Renal cortical epithelial cell (primary cell): ENCODE data around the gene GDAP2. TPM values are rescaled to one million over a fixed set of nuclear protein-coding genes. Genes with fewer than 3 reads are reported as not detected.
A peak's percentile ranks its signal among the peaks of the same experiment; 100 is the strongest.
"Not testable (repeated sequence)": the region's sequence is repeated elsewhere in the genome, so short reads cannot be mapped to it uniquely, and the experiment has no call there.

ENCODE experiments used
- DNase-seq: peaks from one replicate; pipeline ENCODE4 v3.0.0-alpha.2; 2011; ENCODE audit warnings: low read depth
- total RNA-seq: library from RNA; depleted of rRNA; stranded (reverse); fragments of >200 nt; gene quantifications from 2 replicates; pipeline ENCODE4 v1.2.3, GENCODE V29; 2014

The GDAP2 gene
- total RNA-seq, 1 donor from 2014 or later = 38.1 TPM

DNA sequence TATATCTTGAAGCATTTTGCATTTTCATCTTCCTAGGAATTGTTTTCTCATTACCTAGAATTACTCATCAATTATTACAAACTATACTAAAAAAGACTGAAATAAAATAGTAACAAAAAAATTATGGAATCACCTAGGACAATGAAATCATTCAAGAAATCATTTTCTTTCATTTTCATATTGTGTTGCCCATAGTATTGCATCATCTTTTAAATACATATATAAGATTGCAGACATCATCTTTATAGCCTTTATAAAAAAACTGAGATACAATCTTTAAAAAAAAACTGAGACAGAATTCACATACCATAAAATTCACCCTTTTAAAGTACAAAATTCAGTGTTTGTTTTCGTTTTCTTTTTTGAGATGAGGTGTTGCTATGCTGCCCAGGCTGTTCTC lies 29.6 kb downstream of the GDAP2 start:
- DNase-seq = no peak

DNA sequence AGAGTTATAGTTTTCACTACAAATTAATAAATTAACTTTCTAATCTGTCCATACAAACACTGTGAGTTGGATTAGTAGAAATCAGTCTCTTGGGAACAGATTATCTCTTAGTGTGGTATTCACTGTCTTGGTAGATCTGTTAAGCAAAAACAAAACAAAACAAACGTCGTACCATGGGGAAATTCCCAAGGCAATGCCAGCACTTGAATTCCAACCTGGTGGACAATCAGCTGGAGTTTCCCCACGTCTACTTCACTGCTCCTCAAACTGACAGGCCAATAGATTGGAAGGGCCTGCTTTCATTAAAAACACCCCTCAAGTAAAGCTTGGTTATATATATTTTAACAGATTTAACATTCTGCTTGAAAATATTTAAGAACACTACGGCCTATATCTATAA lies 31.9 kb downstream of the GDAP2 start:
- DNase-seq = peak; percentile 23

DNA sequence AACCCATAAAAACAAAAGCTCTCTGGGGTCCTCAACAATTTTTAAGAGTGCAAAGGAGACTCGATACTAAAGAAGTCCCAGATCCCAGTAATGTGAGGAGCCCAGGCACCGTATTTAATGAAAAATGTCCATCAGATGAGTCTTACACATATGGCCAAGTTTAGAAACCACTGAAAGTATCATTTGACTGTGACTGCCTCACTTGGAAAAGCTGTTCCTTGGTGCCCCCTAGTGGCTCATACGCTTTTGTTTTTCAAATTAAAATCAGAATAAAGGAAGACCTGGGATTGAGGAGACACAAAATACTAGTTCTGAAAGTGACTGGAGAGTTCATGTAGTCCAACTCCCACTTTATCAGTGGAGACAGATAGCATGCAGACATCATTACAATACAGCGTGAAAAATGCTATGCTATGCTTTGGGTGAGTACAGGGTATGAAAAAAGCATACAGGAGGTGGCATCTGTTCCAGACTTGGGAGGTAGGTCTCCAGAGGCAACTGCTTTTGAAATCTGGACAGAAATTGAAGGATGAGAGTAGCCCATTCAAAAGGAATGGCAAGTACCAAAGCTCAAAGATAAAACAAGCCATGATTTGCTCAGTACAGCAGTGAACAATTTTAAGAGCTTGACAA lies 33.8 kb downstream of the GDAP2 start:
- DNase-seq = peak; percentile 83

DNA sequence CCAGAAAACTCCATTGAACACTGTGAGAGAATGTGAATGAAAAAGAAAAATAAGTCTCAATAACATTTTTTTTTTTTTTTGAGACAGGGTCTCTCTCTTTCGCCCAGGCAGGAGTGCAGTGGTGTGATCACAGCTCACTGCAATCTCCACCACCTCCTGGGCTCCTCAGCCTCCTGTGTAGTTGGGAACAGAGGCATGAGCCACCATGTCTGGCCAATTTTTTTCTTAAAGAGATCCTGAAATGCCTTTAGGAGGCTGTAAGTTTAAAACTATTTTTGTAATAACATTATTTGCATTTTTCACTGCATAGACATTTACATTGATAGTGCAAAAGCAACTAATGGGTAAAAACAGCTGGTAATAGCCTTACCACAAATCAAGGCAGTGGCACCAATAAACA lies 35.3 kb downstream of the GDAP2 start:
- DNase-seq = no peak

DNA sequence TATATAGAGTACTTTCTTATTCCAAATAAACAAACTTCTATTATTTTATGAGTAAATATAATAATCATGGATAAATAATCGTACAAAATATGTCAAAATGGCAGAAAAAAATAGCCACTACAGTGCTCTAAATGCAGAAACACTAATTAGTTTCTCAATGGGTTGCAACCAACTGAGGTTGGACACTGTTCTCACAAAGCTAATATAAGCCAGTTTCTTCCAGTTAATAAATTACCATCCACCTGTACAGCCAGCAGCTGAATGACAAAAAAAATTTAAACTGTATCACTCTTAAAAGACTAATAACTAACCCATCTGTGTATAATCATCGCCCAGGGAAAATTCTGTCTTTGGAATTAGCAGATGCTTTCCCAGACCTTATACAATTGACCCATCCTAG lies 36.9 kb downstream of the GDAP2 start:
- DNase-seq = peak; percentile 32

DNA sequence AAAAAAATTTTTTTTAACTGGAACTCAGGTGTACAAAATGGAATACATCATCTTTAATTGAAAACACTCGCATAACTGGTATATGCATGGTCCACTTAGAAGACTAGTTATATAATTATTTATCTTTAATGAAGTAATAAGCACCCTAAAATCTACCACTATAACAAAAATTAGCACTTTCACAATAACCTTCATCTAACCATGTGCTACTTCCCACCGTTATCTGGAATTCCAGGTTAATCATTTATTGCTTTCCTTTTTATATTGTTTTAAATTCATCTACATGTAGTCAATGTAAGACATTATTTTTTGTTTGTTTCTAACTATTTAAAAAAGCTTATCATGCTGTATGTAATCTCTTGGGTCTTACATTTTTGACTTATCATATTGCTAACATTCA lies 39.0 kb downstream of the GDAP2 start:
- no peak for DNase-seq

DNA sequence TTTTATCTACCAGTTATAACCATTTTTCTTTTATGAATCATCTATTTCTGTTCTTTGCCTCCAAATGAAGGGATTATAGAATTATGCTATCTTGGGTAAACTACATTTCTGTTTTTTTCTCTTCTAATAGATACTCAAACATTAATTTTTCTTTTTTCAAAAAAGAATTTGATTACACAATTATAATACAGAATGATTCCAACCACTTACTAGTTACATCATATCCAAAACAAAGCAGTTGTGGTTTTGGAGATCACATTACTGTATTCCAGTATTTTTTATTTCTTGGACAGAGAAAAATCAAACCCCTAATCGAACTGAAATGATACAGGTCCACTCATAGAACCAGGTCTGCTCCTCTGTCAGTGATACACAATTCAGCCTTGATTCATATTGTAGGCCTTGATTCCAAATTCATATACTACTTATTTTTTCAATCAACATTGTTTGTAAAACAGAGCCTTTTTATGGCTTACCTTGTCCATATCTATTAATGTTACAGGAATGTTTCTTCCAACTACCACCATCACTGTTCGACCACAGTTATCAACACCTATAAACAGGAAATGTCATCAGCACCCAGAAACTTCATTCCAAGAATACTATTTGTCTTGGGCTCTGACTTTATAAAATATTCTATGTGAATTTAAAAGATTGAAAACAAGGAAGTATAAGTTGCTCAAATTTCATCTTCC lies 43.2 kb downstream of the GDAP2 start:
- no peak for DNase-seq

DNA sequence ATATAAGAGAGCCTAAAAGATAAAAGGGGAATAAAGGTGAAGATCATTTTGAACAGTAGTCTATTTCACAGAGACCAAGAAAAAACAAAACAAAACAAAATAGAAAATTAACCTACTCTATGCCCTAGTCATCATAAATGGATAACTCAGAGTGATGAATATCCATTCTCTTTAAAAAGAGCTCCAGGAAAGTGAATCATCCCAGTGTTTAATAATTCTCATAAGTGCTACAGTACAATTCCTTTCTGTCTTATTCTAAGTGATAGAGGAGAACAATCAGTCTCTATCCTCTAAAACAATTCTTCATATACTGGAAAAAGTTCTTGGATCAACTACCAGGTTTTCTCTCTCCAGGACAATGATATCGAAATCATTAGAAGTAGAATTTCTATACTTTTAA lies 45.8 kb downstream of the GDAP2 start:
- DNase-seq = peak; percentile 19

DNA sequence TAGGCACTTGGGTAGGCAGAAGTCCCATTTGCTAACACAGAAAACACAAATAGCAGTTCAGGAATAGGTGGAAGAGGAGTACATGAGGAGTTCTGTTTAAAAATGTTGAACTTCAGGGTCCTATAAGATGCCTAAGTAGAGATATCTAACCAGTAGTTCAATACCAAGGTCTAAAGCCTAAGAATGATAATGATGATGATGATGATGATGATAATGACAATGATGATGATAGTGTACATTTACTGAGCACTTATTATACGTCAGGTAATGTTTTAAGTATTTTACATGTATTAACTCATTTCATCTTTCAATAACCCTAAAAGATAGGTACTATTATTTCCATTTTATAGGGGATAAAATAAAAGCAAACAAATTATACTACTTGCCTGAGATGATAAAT lies 50.1 kb downstream of the GDAP2 start:
- no peak for DNase-seq

DNA sequence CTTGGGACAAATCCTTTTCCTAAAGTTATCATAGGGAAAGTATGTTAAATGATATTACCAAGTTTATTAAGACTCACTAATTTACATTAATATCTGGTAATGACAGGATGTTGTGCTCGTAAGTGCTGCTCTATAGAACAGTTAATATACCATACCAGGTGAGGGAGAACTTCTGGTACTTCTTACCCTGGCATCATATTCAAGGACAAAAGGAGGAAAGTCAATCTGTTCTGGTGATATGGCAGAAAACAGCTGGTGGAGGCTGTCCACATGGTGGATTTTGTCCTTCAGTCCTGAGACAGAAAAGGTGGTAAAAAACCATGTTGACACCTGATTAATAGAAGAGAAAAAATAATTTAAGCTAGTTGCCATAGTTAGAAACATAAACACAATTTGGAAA lies 51.6 kb downstream of the GDAP2 start:
- DNase-seq = no peak

DNA sequence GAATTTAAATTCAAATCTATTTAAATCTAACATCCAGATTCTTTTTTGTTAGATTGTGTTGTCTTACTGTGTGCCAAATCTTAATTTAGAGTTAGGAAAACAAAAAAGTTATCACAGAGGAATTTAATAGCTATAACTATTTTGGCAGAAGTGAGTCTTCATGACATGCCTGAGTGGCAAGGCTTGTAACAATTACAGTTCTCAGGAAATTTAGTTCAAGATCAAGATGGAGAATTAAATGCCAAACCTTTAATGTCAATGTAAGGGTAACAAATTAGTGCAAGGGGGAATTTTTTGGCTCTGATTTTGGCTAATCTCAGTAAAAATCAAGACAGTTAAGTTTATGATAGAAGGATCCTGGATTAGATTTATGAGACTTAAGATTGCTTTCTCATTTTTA lies 58.4 kb downstream of the GDAP2 start:
- DNase-seq = no peak

DNA sequence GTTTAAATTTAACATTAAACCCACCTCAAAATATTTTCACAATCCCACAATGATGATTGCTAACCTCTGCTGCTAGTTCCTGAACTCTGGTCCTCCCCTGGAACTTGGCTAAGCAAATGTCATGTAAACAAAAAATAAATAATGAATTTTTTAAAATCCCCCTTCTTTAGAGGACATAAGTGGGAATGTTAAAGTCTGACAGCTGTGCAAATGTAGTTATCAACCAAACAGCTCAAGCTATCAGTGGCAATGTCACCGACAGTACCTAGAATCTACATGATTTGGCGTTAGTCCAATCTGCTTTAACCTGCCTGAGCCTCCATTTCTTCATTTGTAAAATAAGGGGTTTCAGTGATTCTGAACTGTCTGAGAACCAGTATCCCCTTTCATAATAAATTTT lies 67.7 kb downstream of the GDAP2 start:
- no peak for DNase-seq

DNA sequence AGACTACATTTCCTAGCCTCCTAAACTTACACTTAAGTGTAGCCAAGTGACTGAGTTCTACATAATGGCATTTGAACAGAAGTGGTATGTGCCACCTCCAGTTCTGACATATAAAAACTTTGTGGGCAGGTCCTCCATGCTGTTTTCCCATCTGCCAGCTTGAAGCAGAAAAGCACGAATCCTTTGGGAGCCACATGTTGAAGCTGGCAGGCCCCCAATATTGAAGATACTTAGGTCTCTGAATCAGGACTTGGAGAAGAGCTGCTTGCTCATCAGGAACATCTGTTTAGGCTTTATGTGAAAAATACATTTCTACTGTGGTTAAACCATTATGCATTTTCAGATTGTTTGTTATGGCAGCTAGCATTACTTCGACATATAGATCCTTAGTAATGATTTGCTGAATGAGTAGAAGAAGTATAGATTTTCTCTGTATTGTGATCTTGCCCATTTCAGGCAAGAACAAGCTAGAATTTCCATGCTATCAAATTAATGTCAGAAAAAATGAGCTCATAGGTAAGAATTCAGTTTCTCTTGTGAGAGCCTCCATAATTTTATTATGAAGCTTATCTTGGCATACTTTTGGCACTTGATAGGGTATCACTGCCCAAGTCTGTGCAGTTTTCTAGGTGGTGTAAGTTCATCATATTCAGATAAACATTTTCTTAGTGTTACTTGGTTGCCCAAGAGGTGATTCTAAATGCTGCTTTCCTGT lies 68.4 kb downstream of the GDAP2 start:
- DNase-seq = no peak

DNA sequence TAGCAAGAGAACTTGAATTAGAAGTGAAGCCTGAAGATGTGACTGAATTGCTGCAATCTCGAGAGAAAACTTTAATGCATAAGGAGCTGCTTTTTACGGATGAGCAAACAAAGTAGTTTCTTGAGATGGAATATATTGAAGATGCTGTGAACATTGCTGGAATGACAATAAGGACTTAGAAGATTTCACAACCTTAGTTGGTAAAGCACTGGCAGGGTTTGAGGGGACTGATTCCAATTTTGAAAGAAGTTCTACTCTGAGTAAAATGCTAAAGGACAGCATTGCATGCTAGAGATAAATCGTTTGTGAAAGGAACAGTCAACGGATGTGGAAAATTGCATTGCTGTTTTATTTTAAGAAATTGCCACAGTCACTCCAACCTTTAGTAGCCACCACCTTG lies 69.5 kb downstream of the GDAP2 start:
- DNase-seq = no peak

DNA sequence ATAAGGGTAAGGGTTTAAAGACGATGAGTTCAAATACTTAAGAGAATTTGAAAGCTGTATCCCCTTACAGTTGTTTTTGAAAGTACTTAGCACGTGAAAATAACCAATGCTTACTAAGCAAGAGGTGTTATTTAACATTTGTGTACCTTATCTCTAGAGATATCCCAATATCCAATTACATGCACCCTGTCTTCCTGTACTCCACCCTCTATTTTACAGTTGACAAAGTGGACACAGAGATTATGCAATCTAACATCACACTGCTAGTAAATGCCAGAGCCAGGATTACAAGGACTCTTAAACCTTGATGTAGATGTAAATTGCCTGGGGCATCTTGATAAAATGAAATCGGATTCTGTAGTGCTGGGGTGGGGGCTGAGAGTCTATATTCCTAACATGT lies 72.0 kb downstream of the GDAP2 start:
- DNase-seq = no peak

DNA sequence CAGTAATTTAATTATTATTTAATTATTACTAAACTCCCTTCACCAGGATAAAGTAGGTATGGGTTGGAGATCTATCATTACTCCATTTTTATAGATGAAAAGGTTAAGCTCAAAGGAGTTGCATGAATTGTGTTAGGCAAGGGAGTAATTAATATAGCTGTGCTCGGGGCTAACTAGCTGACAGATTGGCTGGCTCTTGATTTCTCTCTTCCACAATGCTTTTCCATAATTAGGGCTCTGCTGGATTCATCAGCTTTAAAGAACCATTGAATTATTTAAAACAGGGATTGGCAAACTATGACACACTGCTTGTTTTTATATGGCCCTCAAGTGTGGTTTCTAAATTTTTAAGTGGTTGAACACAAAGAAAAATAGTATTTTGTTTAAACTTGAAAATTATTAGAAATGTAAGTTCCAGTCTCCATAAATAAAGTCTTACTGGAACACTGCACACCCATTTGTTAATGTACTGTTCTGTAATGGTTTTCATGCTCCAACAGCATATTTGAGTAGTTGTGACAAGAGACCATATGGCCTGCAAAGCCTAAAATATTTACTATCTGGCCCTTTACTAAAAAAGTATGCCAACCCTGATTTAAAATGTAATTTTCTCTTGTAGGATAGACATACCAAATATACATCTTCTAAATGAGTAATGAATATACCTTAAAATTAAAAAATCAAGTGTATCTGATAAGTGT lies 76.4 kb downstream of the GDAP2 start:
- no peak for DNase-seq

DNA sequence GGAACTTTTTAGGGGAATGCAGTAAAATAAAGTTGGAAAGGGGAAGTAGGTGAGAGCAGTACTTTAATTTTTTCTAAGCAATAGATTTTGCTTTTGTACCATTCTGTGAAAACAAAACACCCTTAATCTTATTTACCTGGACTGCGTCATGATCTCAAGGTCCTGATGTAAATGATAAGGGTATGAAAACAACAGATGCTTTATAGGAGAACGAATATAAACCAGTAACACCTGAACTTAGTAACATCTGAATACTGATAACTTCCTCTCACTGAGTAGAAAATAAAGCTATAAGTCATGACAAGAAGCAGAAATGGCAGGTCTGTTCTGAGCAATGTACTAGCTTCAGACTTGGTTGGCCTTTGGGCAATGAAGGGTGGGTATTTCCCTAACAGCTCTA lies 77.7 kb downstream of the GDAP2 start:
- no peak for DNase-seq

DNA sequence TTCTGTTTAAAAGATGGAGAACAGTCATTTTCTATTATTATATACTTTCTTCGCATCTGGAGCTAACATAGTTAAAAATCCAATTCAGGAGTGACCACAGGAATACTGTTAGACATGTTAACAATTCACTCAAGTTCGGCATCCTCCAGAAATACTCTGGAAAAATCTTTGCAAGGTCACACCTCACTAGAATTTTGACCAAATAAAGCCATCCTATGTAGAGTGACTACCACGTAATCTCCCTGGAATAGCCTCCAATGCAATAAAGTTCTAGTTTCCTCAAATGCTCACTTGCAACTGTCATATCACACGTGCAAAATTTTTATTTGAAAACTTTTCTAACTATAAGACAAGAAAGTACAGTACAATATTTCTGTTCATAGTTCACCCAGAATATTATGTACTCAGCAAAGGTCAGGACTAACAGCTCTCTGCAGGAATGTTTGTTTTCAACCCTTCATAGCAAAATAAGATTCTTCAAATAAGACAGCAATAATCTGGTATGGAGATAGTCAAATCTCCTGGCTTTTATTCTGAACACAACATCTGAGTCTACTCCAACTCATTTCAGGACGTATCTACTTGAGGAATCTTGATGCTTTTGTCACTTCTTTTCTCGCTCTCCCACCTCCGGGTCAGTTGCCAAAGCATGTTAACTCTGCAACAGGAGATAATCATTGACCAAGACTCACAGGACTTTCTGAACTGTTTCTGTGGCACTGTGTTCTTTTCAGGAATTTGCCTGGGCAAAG lies 82.6 kb downstream of the GDAP2 start:
- peak; percentile 77 for DNase-seq

DNA sequence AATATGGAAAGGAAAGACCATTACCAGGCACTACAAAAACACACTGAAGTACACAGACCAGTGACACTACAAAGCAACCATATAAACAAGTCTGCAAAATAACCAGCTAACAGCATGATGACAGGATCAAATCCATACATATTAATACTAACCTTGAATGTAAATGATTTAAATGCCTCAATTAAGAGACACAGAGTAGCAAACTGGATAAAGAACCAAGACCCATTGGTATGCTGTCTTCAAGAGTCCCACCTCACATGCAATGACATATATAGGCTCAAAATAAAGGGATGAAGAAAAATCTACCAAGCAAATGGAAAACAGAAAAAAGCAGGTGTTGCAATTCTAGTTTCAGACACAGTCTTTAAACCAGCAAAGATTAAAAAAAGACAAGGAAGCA lies 84.9 kb downstream of the GDAP2 start:
- not testable (repeated sequence) for DNase-seq

DNA sequence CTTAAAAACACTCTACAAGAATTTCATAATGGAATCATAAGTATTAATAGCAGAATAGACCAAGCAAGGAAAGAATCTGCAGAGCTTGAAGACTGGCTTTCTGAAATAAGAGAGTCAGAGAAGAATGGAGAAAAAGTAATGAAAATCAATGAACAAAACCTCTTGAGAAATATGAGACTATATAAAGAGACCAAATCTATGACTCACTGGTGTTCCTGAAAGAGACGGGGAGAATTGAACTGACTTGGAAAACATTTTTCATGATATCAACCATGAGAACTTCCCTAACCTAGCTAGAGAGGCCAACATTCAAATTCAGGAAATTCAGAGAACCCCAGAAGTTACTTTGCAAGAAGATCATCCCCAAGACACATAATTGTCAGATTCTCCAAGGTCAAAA lies 85.6 kb downstream of the GDAP2 start:
- no peak for DNase-seq

DNA sequence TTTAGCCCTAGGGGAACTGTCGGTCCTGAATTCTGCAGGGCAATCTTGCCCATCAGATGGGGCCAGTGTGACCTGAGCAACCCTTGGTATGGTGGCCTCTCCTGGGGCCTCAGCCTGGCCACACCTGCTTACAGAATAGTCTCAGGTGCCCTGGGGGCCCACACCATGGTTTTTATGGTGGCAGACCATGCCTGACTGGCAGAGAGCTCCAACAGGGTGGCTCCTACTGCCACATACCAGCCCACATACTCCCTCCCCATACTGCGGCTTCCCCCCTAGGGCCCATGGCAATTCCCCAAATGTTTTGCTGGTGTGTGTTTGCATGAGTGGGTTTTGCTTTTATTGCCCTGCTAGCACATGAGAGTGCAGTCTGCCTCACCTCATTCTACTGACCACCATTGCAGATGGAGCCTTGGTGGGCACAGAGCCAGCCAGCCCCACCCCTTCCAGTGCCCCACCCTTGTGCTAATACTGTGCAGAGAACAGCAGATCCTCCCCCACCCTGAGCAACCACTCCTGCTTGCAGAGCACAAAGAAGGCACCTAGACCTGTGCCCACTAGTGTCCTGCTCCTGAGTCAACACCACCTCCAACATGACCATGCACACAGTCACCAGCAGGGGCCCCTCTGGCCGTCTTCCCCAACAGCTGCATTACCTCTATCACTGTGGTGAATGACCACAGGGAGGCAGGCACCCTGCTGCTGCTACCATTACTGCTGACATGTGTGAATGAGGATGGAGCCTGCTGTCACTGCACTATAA lies 86.8 kb downstream of the GDAP2 start:
- DNase-seq = peak; percentile 31
